Right hindlimb (tissue), 1 donor: ENCODE data around the gene MAGI2.
"Not testable (repeated sequence)": the region's sequence is repeated elsewhere in the genome, so short reads cannot be mapped to it uniquely, and the experiment has no call there.

Experiments used
- DNase-seq: peaks from one replicate; pipeline ENCODE4 v3.0.0-alpha.2; 2018

Gene MAGI2

GRCh38 chr7:78248867-78249266 lies 1204.6 kb downstream of the MAGI2 start:
- DNase-seq = no peak

GRCh38 chr7:78247910-78248689 lies 1205.4 kb downstream of the MAGI2 start:
- no peak for DNase-seq

DNA sequence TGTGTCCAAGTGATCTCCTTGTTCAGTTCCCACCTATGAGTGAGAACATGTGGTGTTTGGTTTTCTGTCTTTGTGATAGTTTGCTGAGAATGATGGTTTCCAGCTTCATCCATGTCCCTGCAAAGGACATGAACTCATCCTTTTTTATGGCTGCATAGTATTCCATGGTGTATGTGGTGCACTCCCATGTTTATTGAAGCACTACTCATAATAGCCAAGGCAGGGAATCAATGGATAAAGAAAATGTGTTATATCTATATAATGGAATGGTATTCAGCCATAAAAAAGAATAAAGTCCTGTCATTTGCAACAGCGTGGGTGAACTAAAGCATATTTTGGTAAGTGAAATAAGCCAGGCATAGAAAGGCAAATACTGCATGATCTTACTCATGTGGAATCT lies 1213.3 kb downstream of the MAGI2 start:
- DNase-seq = not testable (repeated sequence)

- no peak for DNase-seq
Measured at GRCh38 chr7:78234634-78235033, 1218.8 kb downstream of the MAGI2 start.

DNA sequence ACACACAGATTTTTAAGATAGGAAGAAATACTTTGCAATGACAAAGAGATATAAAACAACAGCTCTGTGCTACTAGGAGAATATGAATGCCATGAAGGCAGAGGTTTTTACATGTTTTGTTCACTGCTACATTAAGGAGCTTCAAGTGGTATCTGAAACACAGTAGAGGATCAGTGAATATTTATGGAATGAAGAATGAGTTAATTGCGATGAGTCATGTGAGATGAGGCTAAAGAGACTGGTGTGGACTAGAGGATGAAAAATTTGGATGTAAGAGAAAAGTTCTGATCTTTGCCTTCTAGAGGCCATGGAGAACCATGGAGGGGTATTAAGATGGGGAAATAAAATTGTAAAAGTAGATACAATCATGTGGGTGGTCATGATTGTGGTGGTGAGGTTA lies 1220.7 kb downstream of the MAGI2 start:
- DNase-seq = no peak

DNA sequence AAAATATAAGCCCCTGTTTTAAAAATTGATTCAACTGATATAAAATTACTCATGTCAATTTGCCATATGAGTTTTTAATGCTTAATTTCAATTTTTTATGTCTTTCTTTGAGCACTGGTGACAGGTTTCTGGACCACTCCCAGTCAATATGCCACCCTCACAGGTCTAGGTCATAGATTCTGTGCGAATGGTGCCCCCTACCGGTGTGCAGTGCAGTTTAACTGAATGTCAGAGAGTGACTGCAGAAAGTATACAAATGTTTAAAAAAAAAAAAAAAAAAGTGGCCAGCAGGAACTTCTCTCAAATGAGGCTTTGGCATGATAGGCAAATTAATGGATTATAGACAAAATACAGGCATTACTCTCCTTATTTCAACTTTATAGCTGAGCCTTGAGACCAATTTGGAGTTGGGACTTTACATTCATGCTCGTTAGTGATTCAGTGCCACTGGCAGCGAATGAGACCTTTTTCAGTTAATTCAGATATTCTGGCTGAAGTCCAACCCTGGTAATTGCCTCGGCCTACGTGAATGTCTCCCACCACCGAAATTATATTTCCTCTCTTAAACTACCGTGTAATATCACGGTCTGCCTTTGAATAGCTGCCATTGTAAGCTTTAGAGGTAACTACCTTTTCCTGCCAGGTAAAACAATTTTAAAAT lies 1227.3 kb downstream of the MAGI2 start:
- DNase-seq = peak; percentile 35

DNA sequence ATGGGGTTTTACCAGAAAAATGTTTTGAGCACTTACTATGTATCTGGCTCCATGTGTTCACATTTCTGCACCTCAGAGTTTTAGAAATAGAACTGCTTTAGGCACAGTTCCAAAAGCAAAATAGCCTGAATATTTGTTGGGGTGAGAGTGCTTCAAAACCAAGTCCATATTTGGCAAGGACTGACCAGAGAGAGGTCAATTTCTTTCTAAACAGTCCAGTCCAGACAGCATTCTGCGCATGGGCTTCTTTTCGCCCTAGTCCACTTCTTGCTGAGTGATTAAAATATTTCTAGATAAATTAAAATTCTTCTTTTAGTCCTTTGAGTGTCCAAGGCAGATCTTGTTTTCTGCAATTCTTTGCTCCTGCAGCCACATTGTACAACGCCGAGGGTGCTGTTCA lies 1227.9 kb downstream of the MAGI2 start:
- no peak for DNase-seq

DNA sequence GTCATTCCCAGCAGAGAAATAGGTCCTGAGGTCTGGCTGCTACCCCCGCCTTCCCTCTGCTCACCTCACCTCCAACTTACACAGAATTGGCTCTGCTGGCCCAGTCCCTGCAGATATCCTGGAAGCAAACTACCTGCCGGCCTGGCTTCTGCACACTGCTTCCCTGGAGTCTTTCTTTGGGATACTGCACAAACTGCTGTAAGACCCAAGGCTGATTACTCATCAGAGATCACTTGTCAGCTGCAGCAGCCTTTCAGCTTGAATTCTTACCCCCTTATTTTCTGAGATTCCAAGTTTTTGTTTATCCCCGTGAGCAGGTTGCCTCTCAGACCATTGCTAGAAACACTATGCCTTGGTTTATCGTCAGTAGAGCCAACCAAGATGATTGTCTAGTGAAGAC lies 1228.5 kb downstream of the MAGI2 start:
- no peak for DNase-seq

DNA sequence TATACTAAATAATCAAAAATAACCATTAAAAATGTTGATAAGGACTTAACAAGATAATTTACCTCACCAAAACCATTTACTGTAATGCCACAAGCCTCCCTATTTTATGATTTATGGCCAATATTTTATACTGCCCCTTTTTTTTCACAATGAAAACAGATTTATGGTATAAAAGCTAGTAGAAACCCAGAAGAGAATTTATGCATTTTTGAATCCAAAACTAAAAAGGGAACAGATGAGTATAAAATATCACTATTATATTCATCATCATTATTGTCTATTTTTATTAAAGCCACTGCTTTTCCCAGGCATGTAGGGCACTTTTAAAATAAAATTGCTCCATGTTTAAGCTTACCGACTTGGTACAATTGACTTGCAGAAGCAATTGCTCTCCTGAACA lies 1229.9 kb downstream of the MAGI2 start:
- no peak for DNase-seq

GRCh38 chr7:78222001-78222751 lies 1231.3 kb downstream of the MAGI2 start:
- no peak for DNase-seq

DNA sequence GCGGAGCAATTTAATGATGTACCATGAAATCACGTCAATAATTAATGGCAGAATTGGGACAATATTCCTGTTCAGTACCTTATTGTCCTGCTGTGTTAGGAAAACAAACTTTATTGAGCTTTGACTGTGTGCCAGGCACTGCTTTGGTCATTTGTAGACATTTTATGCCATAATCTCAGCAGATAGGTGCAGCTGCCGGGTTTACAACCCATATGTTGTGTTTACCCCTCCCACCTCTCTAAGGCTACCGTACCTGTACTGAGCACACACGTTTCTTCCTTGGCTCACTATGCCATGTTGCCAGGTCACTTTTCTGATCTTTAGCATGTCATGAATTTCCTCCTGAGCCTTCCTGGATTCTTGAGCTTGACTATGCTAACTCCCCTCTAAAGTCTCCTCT lies 1232.7 kb downstream of the MAGI2 start:
- no peak for DNase-seq

- no peak for DNase-seq
Measured at GRCh38 chr7:78218876-78219275, 1234.6 kb downstream of the MAGI2 start.

- no peak for DNase-seq
Measured at GRCh38 chr7:78218051-78218450, 1235.4 kb downstream of the MAGI2 start.

GRCh38 chr7:78215199-78215598 lies 1238.3 kb downstream of the MAGI2 start:
- no peak for DNase-seq

GRCh38 chr7:78213402-78213801 lies 1240.1 kb downstream of the MAGI2 start:
- no peak for DNase-seq

DNA sequence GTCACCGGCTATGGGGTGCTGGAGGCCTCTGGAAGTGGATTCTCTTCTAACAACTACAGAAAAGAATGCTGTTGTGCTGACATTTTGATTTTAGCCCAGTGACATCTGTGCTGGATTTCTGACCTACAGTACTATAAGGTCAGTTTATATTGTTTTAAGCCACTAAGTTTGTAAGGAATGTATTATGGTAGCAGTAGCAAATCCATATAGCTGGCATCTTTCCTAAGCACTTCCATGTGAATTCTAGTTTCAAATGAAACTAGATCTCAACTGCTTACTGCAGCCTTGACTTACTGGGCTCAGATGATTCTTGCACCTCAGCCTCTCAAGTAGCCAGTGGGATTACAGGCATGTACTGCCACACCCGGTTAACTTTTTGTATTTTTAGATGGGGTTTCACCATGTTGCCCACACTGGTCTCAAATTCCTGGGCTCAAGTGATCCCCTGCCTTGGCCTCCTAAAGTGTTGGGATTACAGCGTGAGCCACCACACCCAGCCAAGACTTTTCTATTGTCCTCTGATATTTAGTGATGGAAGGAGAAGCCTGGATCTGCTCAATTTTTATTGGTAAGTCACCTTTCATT lies 1240.9 kb downstream of the MAGI2 start:
- no peak for DNase-seq

DNA sequence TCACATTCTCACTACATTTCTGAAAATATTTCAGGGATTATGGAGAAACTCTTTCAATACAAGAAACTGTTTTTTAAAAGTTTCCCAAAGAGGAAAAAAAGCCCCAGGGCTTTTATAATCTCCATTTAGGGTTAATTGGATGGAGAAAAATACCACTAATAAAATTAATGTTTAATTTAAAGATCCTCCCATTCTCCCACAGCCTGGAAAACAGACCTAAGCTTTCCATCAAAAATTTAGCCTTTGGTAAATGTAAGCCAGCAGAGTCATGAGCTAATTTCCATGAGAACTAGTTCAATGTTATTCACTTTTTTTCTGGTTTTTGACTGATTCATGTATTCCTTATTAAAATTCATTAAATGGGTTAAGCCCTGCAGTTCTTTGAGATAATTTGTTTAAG lies 1246.2 kb downstream of the MAGI2 start:
- DNase-seq = no peak

GRCh38 chr7:78206769-78207168 lies 1246.7 kb downstream of the MAGI2 start:
- no peak for DNase-seq

DNA sequence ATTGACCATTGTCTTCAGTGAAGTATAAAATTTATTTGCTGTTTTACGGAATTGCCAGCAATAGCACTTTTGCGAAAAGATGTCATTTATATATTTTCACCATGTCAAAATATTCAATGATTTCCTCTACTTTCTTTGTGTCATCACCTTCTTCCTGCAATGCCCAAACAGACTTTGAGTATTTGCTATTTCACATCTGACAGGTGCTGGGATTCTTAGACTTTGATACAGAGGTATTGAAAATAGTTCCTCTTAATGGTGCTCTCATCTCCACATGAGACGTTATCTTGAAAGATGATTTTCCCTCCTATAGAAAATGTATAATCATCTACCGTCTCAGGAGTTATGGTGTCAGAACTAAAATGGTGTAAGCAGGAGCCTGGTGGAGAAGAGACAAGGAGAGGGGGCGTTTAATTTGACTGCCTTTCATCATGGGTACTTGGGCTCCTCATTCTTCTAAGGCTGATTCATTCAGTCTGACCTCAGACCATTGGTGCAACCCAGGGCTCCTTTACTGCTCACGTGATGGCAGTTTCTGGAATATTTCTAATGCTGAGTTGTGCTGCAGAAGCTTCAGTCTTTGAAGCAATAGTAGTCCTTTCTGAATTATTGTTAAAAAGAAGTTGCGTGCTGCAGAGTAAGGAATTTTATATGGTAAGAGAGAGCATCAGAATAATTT lies 1250.3 kb downstream of the MAGI2 start:
- no peak for DNase-seq

DNA sequence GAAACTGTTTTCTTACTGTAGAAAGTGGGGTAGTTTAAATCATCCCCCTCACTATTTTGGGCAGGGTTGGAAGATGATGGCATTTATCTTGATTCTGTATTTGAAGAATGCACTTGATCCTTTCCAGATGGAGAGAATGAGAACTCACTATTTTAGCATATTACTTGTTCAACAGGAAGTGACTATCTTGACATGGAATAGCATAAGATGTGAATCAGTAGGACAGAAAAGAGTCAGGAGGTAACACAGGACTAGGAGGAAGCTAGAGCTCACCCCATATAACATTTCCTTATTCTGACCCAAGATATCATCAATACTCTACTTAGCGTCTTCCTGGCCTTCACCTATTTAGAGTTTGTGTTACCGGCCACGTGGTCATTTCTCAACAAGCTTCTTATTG lies 1254.7 kb downstream of the MAGI2 start:
- DNase-seq = no peak

- no peak for DNase-seq
Measured at GRCh38 chr7:78197447-78197846, 1256.0 kb downstream of the MAGI2 start.

DNA sequence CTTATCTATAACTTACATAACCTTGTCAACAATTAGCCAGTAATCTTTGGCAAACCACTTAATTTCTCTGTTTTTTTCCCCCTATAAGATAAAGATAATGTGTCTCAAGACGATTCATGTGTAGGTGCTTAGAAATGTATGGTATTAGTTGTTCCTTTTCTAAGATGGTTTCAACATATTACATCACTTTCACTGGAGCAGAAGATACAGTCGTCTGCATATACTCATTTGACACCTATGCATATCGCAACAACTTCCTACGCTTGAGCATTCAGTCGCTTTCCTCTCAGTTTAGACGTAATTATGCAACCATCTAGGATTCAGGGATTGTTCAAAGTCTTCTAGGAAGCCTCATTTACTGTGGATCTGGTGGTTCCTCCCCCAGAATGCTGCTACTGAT lies 1258.2 kb downstream of the MAGI2 start:
- no peak for DNase-seq

DNA sequence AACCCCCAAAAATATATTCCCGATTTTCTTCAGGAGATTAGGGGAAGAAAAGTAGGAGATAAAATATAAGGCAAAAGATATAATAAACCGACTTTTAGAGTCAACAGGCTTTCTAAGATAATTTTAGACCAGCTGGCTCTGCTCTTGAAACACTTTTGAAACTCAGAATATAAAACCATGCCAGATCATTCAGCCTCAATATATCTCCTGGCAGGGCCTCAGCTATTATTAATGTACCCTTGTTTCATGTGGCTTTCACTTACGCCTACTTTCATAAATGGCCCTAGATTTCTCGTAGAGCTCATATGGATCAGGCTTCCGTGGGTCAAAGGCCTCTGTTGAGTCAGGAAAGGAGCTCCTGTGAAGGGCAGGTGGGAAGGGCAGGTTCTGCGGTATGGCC lies 1258.9 kb downstream of the MAGI2 start:
- no peak for DNase-seq
